Activated CD4-positive, alpha-beta memory T cell treated with anti-CD3 and anti-CD28 coated beads for 36 hours (primary cell): ENCODE measurements around the gene HOXC6. TPM values are rescaled to one million over a fixed set of nuclear protein-coding genes. Genes with fewer than 3 reads are reported as not detected.

Experiments used
- CTCF ChIA-PET: fragments of 350-600 bp; sonication (Branson Sonifier 250); formaldehyde crosslinking; loops from one replicate; lab custom pipeline; 2021; ENCODE audit warnings: antibody characterized with exemption, inconsistent platforms; lab: Charles Lee
- POLR2A ChIA-PET: fragments of 350-600 bp; sonication (Branson Sonifier 250); formaldehyde crosslinking; loops from one replicate; lab custom pipeline; 2021; ENCODE audit warnings: antibody characterized with exemption; lab: Charles Lee
- DNase-seq: peaks from one replicate; pipeline ENCODE4 v3.0.0-alpha.2; 2020
- H3K27ac Mint-ChIP-seq: one replicate; pipeline ENCODE4 v1.8.0; 2021; ENCODE audit warnings: mixed read lengths
- H3K27me3 Mint-ChIP-seq: one replicate; pipeline ENCODE4 v1.8.0; 2021; ENCODE audit warnings: mixed read lengths
- H3K36me3 Mint-ChIP-seq: one replicate; pipeline ENCODE4 v1.8.0; 2021; ENCODE audit warnings: mixed read lengths
- H3K4me1 Mint-ChIP-seq: one replicate; pipeline ENCODE4 v1.8.0; 2021; ENCODE audit warnings: low read depth, mixed read lengths
- H3K4me3 Mint-ChIP-seq: one replicate; pipeline ENCODE4 v1.8.0; 2021; ENCODE audit warnings: mild to moderate bottlenecking, mixed read lengths
- H3K9me3 Mint-ChIP-seq: one replicate; pipeline ENCODE4 v1.8.0; 2021; ENCODE audit warnings: mixed read lengths
- intact Hi-C: fragments of 100-400 bp; cut with micrococcal nuclease; formaldehyde crosslinking; loops from one replicate; pipeline ENCODE4 v1.15.1; 2023
- total RNA-seq, 2 experiments: library from RNA; stranded (reverse); gene quantifications; one replicate each; pipeline ENCODE4 v1.2.3, GENCODE V29; 2021

Gene HOXC6
- total RNA-seq, 2 experiments from 2014 or later, result not detected

DNA sequence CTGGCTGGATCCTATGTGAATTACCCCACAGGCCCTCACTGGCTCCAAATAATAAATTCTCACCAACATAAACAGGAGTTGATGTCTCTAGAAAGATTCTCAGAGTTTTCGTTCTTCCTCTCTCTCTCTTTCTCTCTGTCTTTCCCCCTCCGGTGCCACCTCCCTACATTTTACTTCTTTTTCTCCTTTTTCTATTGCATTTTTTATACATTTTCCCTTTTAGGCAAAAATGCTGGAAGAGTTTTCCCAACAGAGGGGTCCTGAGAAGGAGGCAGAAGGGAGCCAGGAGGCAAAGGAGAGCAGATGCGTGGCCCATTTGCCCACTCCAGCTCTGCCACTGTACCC, 826 bp upstream of the HOXC6 start:
- DNase-seq, result no peak
- ChIA-PET POLR2A (no interaction called here), CTCF (interaction anchor here (0.7 to 2.0 kb wide), 5 partner anchors 18 to 187 kb away, joined by 3 to 7 read pairs (median 6); partner anchors contain the start of gene HOXC8)
- intact Hi-C loops, result no loop called here
- Mint-ChIP-seq H3K4me3 (no peak overlapping the region), H3K27me3 (peaks cover 73% of the 10 kb centered on the region), H3K27ac (no peak overlapping the region), H3K9me3 (no peaks in the 10 kb centered on the region), H3K36me3 (no peaks in the 10 kb centered on the region), H3K4me1 (peaks cover 12% of the 10 kb centered on the region)

DNA sequence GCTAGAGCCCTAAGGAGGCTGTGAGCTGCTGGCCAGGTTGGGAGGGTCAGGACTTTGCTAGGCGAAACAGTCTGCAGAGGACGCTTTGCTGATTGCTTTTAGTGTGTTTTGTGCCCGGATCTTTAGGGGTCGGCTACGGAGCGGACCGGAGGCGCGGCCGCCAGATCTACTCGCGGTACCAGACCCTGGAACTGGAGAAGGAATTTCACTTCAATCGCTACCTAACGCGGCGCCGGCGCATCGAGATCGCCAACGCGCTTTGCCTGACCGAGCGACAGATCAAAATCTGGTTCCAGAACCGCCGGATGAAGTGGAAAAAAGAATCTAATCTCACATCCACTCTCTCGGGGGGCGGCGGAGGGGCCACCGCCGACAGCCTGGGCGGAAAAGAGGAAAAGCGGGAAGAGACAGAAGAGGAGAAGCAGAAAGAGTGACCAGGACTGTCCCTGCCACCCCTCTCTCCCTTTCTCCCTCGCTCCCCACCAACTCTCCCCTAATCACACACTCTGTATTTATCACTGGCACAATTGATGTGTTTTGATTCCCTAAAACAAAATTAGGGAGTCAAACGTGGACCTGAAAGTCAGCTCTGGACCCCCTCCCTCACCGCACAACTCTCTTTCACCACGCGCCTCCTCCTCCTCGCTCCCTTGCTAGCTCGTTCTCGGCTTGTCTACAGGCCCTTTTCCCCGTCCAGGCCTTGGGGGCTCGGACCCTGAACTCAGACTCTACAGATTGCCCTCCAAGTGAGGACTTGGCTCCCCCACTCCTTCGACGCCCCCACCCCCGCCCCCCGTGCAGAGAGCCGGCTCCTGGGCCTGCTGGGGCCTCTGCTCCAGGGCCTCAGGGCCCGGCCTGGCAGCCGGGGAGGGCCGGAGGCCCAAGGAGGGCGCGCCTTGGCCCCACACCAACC, 1.5 kb downstream of the HOXC6 start:
- peaks cover 3% of the 10 kb centered on the region for H3K36me3 Mint-ChIP-seq
- no peak overlapping the region for H3K4me3 Mint-ChIP-seq
- DNase-seq, result no peak
- peaks cover 25% of the 10 kb centered on the region for H3K4me1 Mint-ChIP-seq
- intact Hi-C loops, result loop anchor here (5.0 kb wide), 1 partner anchor 32 kb away; no protein-coding TSS in a partner anchor
- ChIA-PET CTCF (interaction anchor here (0.8 to 4.6 kb wide), 4 partner anchors 13 to 178 kb away, joined by 3 to 81 read pairs (median 16); no protein-coding TSS in a partner anchor), POLR2A (no interaction called here)
- peaks cover 5% of the 10 kb centered on the region for H3K9me3 Mint-ChIP-seq
- H3K27me3 Mint-ChIP-seq, result peaks cover 73% of the 10 kb centered on the region
- no peak overlapping the region for H3K27ac Mint-ChIP-seq

DNA sequence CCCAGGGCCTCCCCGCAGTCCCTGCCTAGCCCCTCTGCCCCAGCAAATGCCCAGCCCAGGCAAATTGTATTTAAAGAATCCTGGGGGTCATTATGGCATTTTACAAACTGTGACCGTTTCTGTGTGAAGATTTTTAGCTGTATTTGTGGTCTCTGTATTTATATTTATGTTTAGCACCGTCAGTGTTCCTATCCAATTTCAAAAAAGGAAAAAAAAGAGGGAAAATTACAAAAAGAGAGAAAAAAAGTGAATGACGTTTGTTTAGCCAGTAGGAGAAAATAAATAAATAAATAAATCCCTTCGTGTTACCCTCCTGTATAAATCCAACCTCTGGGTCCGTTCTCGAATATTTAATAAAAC, 2.2 kb downstream of the HOXC6 start:
- Mint-ChIP-seq H3K27me3 (peaks cover 73% of the 10 kb centered on the region), H3K27ac (no peak overlapping the region), H3K36me3 (peaks cover 3% of the 10 kb centered on the region), H3K4me3 (no peak overlapping the region), H3K9me3 (peaks cover 5% of the 10 kb centered on the region), H3K4me1 (peaks cover 25% of the 10 kb centered on the region)
- intact Hi-C loops, result loop anchor here (5.0 kb wide), 1 partner anchor 33 kb away; no protein-coding TSS in a partner anchor
- ChIA-PET CTCF (interaction anchor here (0.8 to 4.6 kb wide), 4 partner anchors 13 to 170 kb away, joined by 3 to 81 read pairs (median 15); partner anchors contain the start of gene HOXC4), POLR2A (no interaction called here)
- DNase-seq, result no peak

DNA sequence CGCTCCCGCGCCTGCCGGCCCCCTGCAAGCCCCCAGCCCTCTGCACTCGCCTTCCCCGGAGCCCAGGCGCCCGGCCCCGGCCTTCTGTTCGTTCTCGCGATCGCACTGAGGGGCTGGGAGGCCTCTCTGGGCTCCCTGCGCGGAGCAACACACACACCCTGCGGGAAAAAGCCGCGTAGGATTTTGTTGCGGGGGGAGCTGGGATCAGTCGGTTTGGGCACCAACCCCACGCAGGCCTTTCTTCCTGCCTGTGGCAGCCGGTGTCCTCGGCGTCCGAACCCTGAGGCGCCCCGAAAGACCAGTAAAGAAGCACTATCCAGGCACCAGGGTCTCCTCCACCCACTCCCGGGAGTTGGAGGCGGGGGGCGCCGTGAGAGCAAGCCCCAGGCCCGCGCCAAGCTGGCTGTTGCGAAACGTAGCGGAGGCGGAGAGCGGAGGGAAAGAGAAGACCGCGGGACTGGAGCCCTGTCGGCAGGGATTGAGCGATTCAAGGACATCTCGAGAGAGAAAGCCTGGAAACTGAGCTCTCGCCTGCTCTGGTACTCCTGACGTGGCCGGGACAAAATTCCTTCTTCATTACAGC, 2.7 kb downstream of the HOXC6 start:
- intact Hi-C loops, result loop anchor here (5.0 kb wide), 1 partner anchor 34 kb away; no protein-coding TSS in a partner anchor
- Mint-ChIP-seq H3K4me3 (no peak overlapping the region), H3K4me1 (peaks cover 25% of the 10 kb centered on the region), H3K36me3 (peaks cover 3% of the 10 kb centered on the region), H3K9me3 (peaks cover 5% of the 10 kb centered on the region), H3K27me3 (peaks cover 73% of the 10 kb centered on the region), H3K27ac (no peak overlapping the region)
- ChIA-PET POLR2A (no interaction called here), CTCF (interaction anchor here (0.8 to 4.6 kb wide), 9 partner anchors 8 to 170 kb away, joined by 3 to 81 read pairs (median 26); partner anchors contain the start of genes HOXC4 and SMUG1)
- DNase-seq, result no peak

DNA sequence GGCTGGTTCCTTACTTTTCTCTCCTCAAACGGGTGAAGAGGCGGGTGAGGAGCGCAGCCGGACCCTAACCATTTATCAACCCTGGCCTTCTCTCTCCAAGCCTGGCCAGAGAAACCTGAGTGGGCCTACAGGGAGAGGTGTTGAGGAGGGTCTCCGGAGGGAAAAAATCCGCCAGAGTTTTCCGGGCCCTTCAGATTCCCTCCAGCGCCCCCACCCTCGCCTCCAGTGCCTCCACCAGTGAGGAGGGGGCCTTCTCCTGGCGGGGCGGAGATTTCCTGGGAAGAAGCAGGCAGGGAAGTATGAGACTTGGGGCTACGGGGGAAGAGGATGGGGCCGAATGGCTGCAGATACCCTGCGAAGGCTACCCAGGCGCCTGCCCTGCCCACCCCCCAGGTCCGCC, 3.2 kb downstream of the HOXC6 start:
- ChIA-PET CTCF (interaction anchor here (0.9 to 4.6 kb wide), 17 partner anchors 9 to 187 kb away, joined by 3 to 81 read pairs (median 7); partner anchors contain the start of genes HOXC4 and SMUG1), POLR2A (no interaction called here)
- Mint-ChIP-seq H3K4me3 (no peak overlapping the region), H3K27me3 (peaks cover 74% of the 10 kb centered on the region), H3K27ac (no peak overlapping the region), H3K9me3 (peaks cover 5% of the 10 kb centered on the region), H3K4me1 (peaks cover 25% of the 10 kb centered on the region), H3K36me3 (peaks cover 3% of the 10 kb centered on the region)
- DNase-seq, result no peak
- intact Hi-C loops, result loop anchor here (5.0 kb wide), 1 partner anchor 34 kb away; no protein-coding TSS in a partner anchor

DNA sequence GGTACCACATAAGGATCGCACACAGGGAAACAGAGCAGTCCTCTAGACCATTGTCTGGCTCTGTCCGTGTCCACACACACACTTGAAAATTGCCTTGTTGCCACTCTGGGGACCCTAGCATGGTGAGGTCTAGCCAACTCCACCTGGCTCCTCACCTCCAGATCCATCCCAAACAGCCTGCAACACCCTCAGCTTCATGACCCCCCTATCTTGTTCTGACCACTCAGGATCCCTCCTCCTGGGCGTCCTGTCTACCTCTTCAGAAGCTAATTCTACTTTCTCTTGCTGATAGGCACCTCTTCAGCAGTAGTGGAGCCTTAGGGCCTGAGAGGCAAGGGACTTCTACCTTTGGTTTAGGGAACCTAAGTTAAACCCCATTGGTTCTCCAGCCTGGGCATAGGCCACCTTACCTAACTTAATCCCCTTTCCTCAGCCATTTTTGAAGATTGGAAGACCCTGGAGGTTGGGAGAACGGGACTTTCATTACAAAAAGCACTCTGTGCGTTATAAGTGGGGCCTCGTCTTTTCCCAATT, 3.9 kb downstream of the HOXC6 start:
- Mint-ChIP-seq H3K4me3 (no peak overlapping the region), H3K9me3 (peaks cover 5% of the 10 kb centered on the region), H3K27ac (no peak overlapping the region), H3K36me3 (peaks cover 3% of the 10 kb centered on the region), H3K27me3 (peaks cover 68% of the 10 kb centered on the region), H3K4me1 (peaks cover 20% of the 10 kb centered on the region)
- intact Hi-C loops, result loop anchor here (2.0 to 5.0 kb wide), 3 partner anchors 15 to 35 kb away; no protein-coding TSS in a partner anchor
- ChIA-PET CTCF (interaction anchor here (0.6 to 4.6 kb wide), 35 partner anchors 9 to 196 kb away, joined by 3 to 81 read pairs (median 4); partner anchors contain the start of genes HOXC10, HOXC4, HOXC8 and HOXC9), POLR2A (interaction anchor here (0.7 to 1.0 kb wide), 2 partner anchors 160 to 169 kb away, joined by 3 to 4 read pairs; no protein-coding TSS in a partner anchor)
- no peak for DNase-seq

DNA sequence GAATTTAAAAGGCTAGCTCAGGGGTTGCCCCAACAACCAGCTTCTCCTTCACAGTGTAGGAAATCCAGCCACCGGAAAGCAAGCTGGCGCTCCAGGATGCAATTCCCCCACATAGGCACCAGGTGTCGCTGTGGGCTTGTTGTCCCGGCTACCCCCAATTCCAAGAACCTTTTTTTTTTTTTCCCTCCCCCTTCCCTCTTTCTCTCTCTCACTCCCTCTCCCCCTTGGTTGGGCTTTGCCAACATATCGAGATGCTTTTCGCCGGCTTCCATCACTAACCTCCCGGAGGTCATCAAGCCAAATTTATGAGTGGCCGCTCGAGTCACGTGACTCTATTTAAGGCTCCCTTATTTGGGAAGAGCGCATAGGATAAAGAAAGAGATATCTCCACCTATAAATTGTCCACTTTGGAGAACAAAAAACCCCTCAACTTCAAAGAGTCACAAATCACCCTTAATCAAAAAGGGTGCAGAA, 4.4 kb downstream of the HOXC6 start, which contains the start of gene HOXC5:
HOXC5 (plus strand) TSS at position 424 of the 474 bp plus-strand sequence. CDS start 73 bp downstream, outside the sequence.
- intact Hi-C loops, result loop anchor here (1.0 to 5.0 kb wide), 4 partner anchors 16 to 159 kb away; no protein-coding TSS in a partner anchor
- H3K27me3 Mint-ChIP-seq, result peaks cover 66% of the 10 kb centered on the region
- H3K27ac Mint-ChIP-seq, result peak within 1 kb of the TSS; percentile 18

DNA sequence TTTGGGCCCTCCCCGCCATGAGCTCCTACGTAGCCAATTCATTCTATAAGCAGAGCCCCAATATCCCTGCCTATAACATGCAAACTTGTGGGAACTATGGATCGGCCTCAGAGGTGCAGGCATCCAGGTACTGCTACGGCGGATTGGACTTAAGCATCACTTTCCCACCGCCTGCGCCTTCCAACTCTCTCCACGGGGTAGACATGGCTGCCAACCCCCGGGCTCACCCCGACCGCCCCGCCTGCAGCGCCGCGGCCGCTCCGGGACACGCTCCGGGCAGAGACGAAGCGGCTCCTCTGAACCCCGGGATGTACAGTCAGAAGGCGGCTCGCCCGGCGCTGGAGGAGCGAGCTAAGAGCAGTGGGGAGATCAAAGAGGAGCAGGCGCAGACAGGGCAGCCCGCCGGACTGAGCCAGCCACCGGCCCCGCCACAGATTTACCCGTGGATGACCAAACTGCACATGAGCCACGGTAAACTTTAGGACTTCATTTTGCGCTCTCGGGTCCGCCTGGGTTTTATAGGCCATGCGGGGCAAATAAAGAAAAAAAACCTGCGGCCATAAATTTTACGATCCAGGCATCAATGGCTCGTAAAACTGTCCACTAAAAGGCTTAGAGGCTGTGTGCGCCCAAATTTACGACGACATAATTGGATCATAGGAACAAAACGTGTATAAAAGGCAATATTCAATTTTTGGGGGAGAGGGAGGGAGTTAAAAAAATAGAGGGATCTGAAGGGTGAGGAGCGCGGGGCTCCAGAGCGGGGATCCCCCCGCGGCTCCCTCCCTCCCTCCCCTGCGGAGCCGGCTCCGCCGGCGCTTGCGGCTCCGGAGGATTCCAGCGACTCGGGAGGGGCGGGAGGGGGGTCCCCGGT, 5.1 kb downstream of the HOXC6 start:
- intact Hi-C loops, result loop anchor here (1.0 to 5.0 kb wide), 4 partner anchors 17 to 158 kb away; no protein-coding TSS in a partner anchor
- no peak for DNase-seq
- Mint-ChIP-seq H3K4me3 (no peak overlapping the region), H3K4me1 (peaks cover 20% of the 10 kb centered on the region), H3K27ac (no peak overlapping the region), H3K9me3 (peaks cover 5% of the 10 kb centered on the region), H3K27me3 (peaks cover 64% of the 10 kb centered on the region), H3K36me3 (peaks cover 3% of the 10 kb centered on the region)
- CTCF ChIA-PET, result interaction anchor here (0.7 to 4.6 kb wide), 23 partner anchors 10 to 185 kb away, joined by 3 to 81 read pairs (median 7); partner anchors contain the start of genes HOXC10, HOXC4, HOXC8 and HOXC9
- POLR2A ChIA-PET, result interaction anchor here (0.7 to 1.0 kb wide), 2 partner anchors 158 to 168 kb away, joined by 3 to 4 read pairs; no protein-coding TSS in a partner anchor

More for the DNA sequence above, 4.4 kb downstream of the HOXC6 start, which contains the start of gene HOXC5:
- ChIA-PET CTCF (interaction anchor here (0.6 to 4.6 kb wide), 35 partner anchors 8 to 196 kb away, joined by 3 to 81 read pairs (median 4); partner anchors contain the start of genes HOXC10, HOXC4, HOXC8 and HOXC9), POLR2A (interaction anchor here (0.7 to 1.0 kb wide), 2 partner anchors 159 to 169 kb away, joined by 3 to 4 read pairs; no protein-coding TSS in a partner anchor)
- peaks cover 20% of the 10 kb centered on the region for H3K4me1 Mint-ChIP-seq
- H3K9me3 Mint-ChIP-seq, result peaks cover 5% of the 10 kb centered on the region
- DNase-seq, result peak; percentile 73
- peaks cover 3% of the 10 kb centered on the region for H3K36me3 Mint-ChIP-seq
- H3K4me3 Mint-ChIP-seq, result peak within 1 kb of the TSS; percentile 53

DNA sequence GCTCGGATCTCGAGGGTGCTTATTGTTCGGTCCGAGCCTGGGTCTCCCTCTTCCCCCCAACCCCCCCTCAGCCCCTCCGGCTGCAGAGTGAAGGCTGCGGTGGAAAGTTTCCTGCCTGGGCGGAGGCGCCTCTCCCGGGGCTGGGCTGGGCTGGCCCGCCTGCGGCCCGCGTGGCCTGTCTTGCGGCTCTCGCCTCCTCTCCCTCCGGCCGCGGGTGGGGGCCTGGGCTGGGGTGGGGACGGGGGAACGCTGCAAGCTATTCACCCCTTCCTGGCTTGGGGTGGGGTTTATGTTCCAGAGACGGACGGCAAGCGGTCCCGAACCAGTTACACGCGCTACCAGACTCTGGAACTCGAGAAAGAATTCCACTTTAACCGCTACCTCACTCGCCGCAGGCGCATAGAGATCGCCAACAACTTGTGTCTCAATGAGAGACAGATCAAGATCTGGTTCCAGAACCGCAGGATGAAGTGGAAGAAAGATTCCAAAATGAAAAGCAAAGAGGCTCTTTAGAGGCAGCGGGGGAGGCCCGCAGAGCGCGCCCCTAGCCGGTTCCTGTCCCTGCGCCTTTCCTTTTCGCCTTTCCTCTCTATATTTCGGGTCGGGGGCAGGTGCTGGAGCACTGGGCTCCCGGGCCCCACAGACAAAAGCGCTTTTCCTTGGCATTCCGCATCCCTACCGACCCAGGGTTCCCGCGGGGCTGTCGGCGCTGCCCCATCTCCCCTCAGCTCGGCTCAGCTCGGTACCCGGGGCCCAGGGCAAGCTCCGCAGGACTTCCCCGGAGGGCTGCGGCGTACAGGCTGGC, 5.9 kb downstream of the HOXC6 start:
- Mint-ChIP-seq H3K36me3 (peaks cover 3% of the 10 kb centered on the region), H3K4me3 (no peak overlapping the region), H3K4me1 (peaks cover 17% of the 10 kb centered on the region), H3K9me3 (peaks cover 5% of the 10 kb centered on the region), H3K27ac (no peak overlapping the region), H3K27me3 (peaks cover 67% of the 10 kb centered on the region)
- intact Hi-C loops, result loop anchor here (1.0 to 5.0 kb wide), 4 partner anchors 17 to 157 kb away; no protein-coding TSS in a partner anchor
- ChIA-PET CTCF (interaction anchor here (0.6 to 4.6 kb wide), 7 partner anchors 11 to 167 kb away, joined by 4 to 81 read pairs (median 5); partner anchors contain the start of gene SMUG1), POLR2A (no interaction called here)
- DNase-seq, result no peak
